ENCODE measurements around the gene CHMP5.
"Not testable (repeated sequence)": the region's sequence is repeated elsewhere in the genome, so short reads cannot be mapped to it uniquely, and the experiment has no call there.

Gene CHMP5

DNA sequence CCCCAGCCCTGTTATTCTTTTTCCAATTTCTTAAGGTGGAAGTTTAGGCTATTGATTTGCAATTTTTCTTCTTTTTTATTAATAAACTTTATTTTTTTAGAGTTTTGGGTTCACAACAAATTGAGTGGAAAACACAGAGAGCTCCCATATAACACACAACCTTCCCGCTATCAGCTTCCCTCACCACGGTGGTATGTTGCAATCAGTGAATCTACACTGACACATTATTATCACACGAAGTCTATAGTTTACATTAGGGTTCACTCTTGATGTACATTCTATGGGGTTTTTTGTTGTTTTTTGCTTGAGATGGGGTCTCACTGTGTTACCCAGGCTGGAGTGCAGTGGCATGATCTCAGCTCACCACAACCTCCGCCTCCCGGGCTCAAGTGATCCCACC lies 20.7 kb downstream of the CHMP5 start:
- DNase-seq, result no peak

- peak; percentile 16 for DNase-seq
Observed at GRCh38 chr9:33287087-33287490, 22.2 kb downstream of the CHMP5 start.

DNA sequence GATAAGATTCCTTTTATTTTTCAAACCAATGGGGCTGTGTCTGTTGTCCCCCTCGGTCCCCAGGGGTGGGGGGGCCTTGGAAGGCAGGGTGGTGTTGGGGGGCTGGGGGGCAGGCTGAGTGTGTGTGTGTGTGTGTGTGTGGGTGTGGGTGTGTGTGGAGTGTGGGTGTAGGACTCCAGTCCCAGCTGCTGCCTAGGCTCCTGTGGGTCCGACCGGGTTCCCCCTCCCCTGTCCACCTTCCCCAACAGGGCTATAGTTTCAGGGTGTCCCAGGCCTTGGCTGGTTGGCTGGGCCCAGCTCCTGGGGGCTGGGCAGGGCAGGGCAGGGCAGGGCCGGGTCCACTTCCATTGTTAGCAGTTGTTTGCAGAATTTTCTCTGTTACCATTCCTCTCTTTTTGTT lies 23.4 kb downstream of the CHMP5 start:
- no peak for DNase-seq

DNA sequence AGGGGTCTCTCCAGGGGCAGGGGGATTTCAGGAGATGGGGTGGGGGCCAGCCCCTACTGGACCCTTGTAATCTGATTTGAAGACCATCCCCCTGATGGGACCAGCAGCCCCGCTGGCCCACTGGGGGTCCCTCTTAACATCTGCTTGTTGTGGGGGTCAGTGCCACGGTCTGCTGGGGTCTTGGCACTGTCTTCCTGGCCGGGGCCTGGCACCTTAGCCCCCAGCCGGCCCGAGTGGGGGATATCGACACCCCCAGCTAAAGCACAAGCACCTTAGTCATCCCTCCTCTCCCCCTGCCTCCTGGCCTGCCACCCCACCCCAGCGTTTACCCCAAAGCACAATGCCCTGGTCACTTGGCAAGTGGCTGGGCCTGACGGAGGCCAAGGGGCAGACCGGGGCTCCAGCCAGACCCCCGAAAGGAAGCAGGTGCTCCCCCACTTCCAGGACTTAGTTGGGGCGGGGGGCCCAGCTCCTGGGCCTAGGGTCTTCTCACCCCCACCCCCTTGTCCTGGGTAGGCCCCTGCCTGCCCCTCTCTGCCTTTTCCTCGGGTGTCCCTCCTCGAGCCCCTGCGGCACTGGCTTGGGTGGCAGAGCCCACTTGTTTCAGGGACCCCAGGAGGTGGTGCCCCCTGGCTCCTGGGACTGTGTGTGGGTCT lies 24.1 kb downstream of the CHMP5 start:
- no peak for DNase-seq

- peak; percentile 13 for DNase-seq
Observed at GRCh38 chr9:33289496-33289895, 24.6 kb downstream of the CHMP5 start.

GRCh38 chr9:33289936-33290246 lies 25.0 kb downstream of the CHMP5 start:
- no peak for DNase-seq

GRCh38 chr9:33290247-33291030 lies 25.6 kb downstream of the CHMP5 start, which contains the start of gene NFX1:
Gene NFX1, plus strand, starts transcription at chr9:33290516. Its CDS starts 57 bp downstream, at chr9:33290573.
- peak; percentile 98 for DNase-seq

- DNase-seq, result no peak
Observed at GRCh38 chr9:33291031-33291397, 26.2 kb downstream of the CHMP5 start.

GRCh38 chr9:33291901-33292300 lies 27.1 kb downstream of the CHMP5 start:
- no peak for DNase-seq

DNA sequence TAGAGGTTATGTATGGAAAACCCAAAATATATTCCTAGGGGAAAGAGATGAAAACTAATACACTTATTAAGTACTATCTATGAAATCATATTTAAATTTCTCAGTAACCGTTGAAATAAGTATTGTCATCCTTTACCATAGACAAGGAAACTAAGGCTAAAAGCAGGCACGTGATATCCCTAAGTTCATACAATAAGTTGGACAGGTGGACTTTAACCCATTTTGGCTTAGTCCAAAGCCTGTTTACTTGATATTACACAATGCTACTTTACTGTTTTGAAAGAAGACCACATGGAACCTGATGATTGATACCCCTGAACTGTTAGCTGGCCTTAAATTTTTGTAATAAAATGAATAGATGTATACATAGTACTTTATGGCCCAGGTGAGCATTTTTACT lies 28.9 kb downstream of the CHMP5 start:
- DNase-seq, result no peak

DNA sequence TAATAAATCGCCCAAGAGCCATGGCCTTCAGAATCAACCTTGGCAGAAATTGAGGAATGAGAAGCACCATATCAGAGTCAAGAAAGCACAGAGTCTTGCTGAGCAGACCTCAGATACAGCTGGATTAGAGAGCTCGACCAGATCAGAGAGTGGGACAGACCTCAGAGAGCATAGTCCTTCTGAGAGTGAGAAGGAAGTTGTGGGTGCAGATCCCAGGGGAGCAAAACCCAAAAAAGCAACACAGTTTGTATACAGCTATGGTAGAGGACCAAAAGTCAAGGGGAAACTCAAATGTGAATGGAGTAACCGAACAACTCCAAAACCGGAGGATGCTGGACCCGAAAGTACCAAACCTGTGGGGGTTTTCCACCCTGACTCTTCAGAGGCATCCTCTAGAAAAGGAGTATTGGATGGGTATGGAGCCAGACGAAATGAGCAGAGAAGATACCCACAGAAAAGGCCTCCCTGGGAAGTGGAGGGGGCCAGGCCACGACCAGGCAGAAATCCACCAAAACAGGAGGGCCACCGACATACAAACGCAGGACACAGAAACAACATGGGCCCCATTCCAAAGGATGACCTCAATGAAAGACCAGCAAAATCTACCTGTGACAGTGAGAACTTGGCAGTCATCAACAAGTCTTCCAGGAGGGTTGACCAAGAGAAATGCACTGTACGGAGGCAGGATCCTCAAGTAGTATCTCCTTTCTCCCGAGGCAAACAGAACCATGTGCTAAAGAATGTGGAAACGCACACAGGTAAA lies 30.0 kb downstream of the CHMP5 start:
- no peak for DNase-seq

- no peak for DNase-seq
Observed at GRCh38 chr9:33295571-33295970, 30.7 kb downstream of the CHMP5 start.

DNA sequence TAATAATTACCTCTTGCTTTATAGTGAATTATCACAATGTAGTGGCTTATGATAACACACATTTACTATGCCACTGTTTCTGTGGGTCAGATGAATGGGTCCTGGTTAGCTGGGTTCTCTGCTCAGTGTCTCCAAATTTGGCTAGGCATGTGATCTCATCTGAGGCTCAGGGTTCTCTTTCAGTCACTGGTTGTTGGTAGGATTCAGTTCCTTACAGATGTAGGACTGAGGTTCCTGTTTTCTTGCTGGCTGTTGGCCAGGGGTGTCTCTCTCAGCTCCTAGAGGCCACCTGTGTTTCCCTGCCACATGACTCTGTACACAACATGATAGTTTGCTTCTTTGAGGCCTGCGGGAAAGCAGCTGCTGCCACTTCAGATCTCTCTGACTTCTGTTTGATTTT lies 32.6 kb downstream of the CHMP5 start:
- no peak for DNase-seq

GRCh38 chr9:33300546-33300945 lies 35.7 kb downstream of the CHMP5 start:
- DNase-seq, result no peak

DNA sequence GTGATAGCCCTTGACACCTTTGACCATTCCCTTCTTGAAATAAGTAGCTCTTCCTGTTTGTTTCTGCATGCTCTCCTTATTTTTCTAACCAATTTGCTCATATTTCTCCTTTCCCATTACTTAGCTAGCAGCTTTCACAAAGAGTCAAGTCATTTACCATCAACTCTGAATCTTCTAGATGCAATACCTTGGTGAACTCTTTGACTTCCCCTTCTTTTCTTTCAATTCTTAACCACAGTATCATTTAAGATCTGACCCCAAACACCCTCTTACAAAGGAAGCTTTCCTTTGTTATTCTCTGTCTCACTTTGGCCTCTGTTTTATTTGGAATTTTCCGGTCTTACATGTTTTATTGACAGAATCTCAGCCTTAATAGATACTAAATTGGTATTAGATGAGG lies 39.5 kb downstream of the CHMP5 start:
- DNase-seq, result no peak

DNA sequence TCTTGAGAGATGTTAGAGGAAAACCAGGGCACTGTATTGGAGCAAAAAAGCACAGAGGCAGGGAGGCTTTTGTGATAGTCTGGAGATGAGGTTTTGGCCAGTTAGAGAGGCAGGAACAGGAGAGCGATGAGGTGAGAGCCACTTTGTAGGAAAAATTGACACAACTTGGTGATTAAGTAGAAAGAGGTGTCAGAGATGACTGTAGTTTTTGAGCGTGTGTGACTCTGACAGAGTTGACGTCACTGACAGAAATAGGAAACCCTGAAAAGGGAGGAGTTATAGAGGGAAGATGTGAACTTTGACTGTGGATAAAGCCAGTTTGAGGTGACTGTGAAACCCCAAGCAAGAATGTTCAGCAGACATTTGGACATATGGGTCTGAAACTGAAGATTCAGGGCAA lies 41.2 kb downstream of the CHMP5 start:
- no peak for DNase-seq

- no peak for DNase-seq
Observed at GRCh38 chr9:33307067-33307466, 42.2 kb downstream of the CHMP5 start.

DNA sequence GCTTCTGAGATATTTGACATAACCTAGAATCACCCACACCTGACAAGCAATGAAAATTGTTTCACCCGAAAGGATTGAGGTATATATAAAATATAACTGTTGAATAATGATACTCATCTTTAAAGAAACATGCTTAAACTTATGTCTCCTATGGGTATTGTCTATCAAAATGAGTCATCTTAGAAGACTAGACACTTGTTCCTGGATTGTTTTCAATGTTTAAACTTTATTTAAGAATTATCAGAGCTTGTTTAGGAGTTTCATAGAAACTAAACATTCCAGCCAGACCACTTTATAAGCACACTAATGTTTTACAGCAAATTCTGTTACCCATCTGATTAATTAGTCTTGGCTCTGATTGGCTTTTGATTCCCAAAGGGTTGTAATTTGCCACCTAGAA lies 45.1 kb downstream of the CHMP5 start:
- DNase-seq, result no peak

DNA sequence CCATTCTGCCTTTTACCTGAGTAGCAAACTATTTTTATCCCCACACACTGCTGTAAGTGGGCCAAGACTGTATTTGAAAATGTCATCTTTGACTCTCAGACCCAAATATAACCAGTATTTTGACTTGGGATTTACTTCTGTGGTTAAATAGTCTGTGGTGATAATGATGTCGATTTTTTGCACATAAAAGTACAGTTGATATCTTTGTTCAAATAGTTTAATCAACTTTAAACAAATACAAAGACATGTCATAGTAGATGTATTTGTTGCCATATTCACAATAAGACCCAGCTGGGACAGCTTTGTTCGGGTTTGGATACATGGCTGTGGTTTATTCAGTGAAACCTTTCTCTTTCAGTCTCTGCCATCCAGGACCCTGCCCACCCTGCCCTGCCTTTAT lies 45.9 kb downstream of the CHMP5 start:
- DNase-seq, result no peak

DNA sequence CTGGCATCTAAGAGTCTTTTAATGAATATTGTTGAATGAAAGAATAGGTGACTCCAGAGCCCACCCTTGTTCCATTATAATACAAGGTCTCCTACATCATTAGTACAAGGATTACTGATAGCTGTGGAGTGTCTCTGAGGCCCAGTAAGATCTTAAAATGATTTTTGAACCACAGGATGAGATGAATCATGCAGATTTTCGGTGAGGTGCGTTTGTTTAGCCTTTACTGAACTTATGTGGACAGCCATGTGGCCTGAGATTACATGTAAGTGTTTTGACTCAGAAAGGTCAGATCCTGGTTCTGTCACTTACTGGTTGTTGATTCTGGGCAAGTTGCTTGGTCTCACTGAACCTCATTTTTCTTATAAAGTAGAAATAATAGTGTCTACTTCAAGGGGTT lies 47.1 kb downstream of the CHMP5 start:
- DNase-seq, result no peak

GRCh38 chr9:33315371-33315770 lies 50.5 kb downstream of the CHMP5 start:
- DNase-seq, result no peak

- not testable (repeated sequence) for DNase-seq
Observed at GRCh38 chr9:33317136-33317535, 52.3 kb downstream of the CHMP5 start.

- no peak for DNase-seq
Observed at GRCh38 chr9:33318225-33318624, 53.4 kb downstream of the CHMP5 start.

GRCh38 chr9:33318781-33319180 lies 53.9 kb downstream of the CHMP5 start:
- no peak for DNase-seq
